Measurements from ENCODE around the gene PILRA. TPM values are rescaled to one million over a fixed set of nuclear protein-coding genes. Genes with fewer than 3 reads are reported as not detected.
A peak's percentile ranks its signal among the peaks of the same experiment; 100 is the strongest.
"Not testable (repeated sequence)": the region's sequence is repeated elsewhere in the genome, so short reads cannot be mapped to it uniquely, and the experiment has no call there.

The PILRA gene
- total RNA-seq, 3 donors from 2014 or later, result 4.3 to 9.9 (median 7.9) TPM

GRCh38 chr7:100444311-100445278 lies 71.3 kb downstream of the PILRA start:
- intact Hi-C loops (cut with DNase I; ENCODE audit: low total_unique reads), result no loop called here
- TF ChIP-seq CTCF (IDR thresholded peaks at IDR 0.05) (no peak), POLR2AphosphoS5 (IDR thresholded peaks at IDR 0.05) (peak; percentile 9 to 42 (median 21))
- Histone ChIP-seq H3K4me3 (no peak overlapping the region), H3K27ac (peak overlapping the region in 1 of 2 donors; percentile 77), H3K9me3 (no peaks in the 10 kb centered on the region), H3K4me1 (no peaks in the 10 kb centered on the region), H3K36me3 (no peaks in the 10 kb centered on the region), H3K27me3 (no peaks in the 10 kb centered on the region)
- DNase-seq (ENCODE audit: low spot score in 2 of 2), result no peak

GRCh38 chr7:100446040-100446439 lies 72.8 kb downstream of the PILRA start:
- peak overlapping the region in 1 of 2 donors; percentile 25 for H3K27ac ChIP-seq
- DNase-seq (ENCODE audit: low spot score in 2 of 2), result no peak
- H3K4me1 ChIP-seq, result no peaks in the 10 kb centered on the region
- no peaks in the 10 kb centered on the region for H3K36me3 ChIP-seq
- H3K27me3 ChIP-seq, result no peaks in the 10 kb centered on the region
- intact Hi-C loops (cut with DNase I; ENCODE audit: low total_unique reads), result no loop called here
- H3K9me3 ChIP-seq, result no peaks in the 10 kb centered on the region
- no peak for TF ChIP-seq POLR2AphosphoS5 (IDR thresholded peaks at IDR 0.05)
- no peak for TF ChIP-seq CTCF (IDR thresholded peaks at IDR 0.05)
- TF ChIP-seq POLR2A (IDR thresholded peaks at IDR 0.05), result no peak
- no peak overlapping the region for H3K4me3 ChIP-seq

DNA sequence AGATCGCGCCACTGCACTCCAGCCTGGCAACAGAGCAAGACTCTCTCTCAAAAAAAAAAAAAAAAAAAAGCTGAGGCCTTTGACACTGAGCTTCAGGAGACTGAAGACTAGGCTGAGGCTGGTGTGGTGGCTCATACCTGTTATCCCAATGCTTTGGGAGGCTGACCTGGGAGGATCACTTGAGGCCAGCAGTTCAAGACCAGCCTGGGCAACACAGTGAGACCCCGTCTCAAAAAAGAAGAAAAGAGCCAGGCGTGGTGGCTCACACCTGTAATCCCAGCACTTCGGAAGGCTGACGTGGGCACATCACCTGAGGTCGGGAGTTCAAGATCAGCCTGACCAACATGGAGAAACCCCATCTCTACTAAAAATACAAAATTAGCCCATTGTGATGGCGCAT lies 74.1 kb downstream of the PILRA start:
- intact Hi-C loops (cut with DNase I; ENCODE audit: low total_unique reads); H3K4me1 ChIP-seq; DNase-seq (ENCODE audit: low spot score in 2 of 2); H3K4me3 ChIP-seq; H3K27me3 ChIP-seq; H3K36me3 ChIP-seq; H3K27ac ChIP-seq; H3K9me3 ChIP-seq: not testable (repeated sequence)

GRCh38 chr7:100449190-100449795 lies 76.0 kb downstream of the PILRA start:
- DNase-seq (ENCODE audit: low spot score in 2 of 2), result no peak
- TF ChIP-seq CTCF (IDR thresholded peaks at IDR 0.05) (no peak), POLR2A (IDR thresholded peaks at IDR 0.05) (no peak), POLR2AphosphoS5 (IDR thresholded peaks at IDR 0.05) (no peak)
- Histone ChIP-seq H3K27me3 (no peaks in the 10 kb centered on the region), H3K36me3 (no peaks in the 10 kb centered on the region), H3K9me3 (no peaks in the 10 kb centered on the region), H3K4me1 (no peaks in the 10 kb centered on the region), H3K4me3 (no peak overlapping the region), H3K27ac (peak overlapping the region in 1 of 2 donors; percentile 14)
- intact Hi-C loops (cut with DNase I; ENCODE audit: low total_unique reads), result no loop called here

Other genes with a start within 250 kb of the PILRA start
- gene MBLAC1, start 246.5 kb upstream of the PILRA start, total RNA-seq, result 1 to 10 TPM; 2.7 to 6.9 (median 4.5) TPM
- gene LAMTOR4, start 224.6 kb upstream of the PILRA start, total RNA-seq, result 100 to 1,000 TPM; 154 to 285 (median 207) TPM
- 10 to 100 TPM in 2 of 3 donors, 1 to 10 TPM in 1; 3.4 to 16.1 (median 12.6) TPM for gene TRAPPC14, start 214.8 kb upstream of the PILRA start, total RNA-seq
- 1 to 10 TPM in 2 of 3 donors, under 1 TPM in 1; 0.98 to 2.5 (median 1.9) TPM for gene GAL3ST4, start 204.9 kb upstream of the PILRA start, total RNA-seq
- 1 to 10 TPM; 1.4 to 3.6 (median 3.4) TPM for gene GPC2, start 196.1 kb upstream of the PILRA start, total RNA-seq
- gene STAG3, start 195.6 kb upstream of the PILRA start, total RNA-seq, result 1 to 10 TPM in 2 of 3 donors, under 1 TPM in 1; 0.80 to 3.3 (median 1.3) TPM
- gene PVRIG, start 153.5 kb upstream of the PILRA start, total RNA-seq, result 1 to 10 TPM in 1 of 3 donors, under 1 TPM in 2; 0.32 to 1.2 (median 0.66) TPM
- not detected for gene SPDYE3, start 65.8 kb upstream of the PILRA start, total RNA-seq
- 10 to 100 TPM; 33.8 to 100.0 (median 75.4) TPM for gene PILRB, start 15.4 kb upstream of the PILRA start, total RNA-seq
- 10 to 100 TPM in 1 of 3 donors, 1 to 10 TPM in 2; 3.9 to 12.6 (median 8.6) TPM for gene ZCWPW1, start 55.2 kb downstream of the PILRA start, total RNA-seq
- gene MEPCE, start 56.3 kb downstream of the PILRA start, total RNA-seq, result 10 to 100 TPM; 26.5 to 41.4 (median 40.6) TPM
- gene PPP1R35, start 63.0 kb downstream of the PILRA start, total RNA-seq, result 10 to 100 TPM; 14.1 to 42.6 (median 32.6) TPM
- gene SPACDR, start 90.8 kb downstream of the PILRA start, total RNA-seq, result not detected
- 10 to 100 TPM; 17.0 to 23.7 (median 19.7) TPM for gene TSC22D4, start 105.7 kb downstream of the PILRA start, total RNA-seq
- under 1 TPM; 0.48 to 0.66 (median 0.59) TPM for gene NYAP1, start 110.4 kb downstream of the PILRA start, total RNA-seq
- gene AGFG2, start 165.7 kb downstream of the PILRA start, total RNA-seq, result 10 to 100 TPM; 12.2 to 24.7 (median 18.7) TPM
- 1 to 10 TPM in 1 of 3 donors, under 1 TPM in 2; 0.96 to 2.2 (median 0.98) TPM for gene SAP25, start 200.4 kb downstream of the PILRA start, total RNA-seq
- 10 to 100 TPM; 49.6 to 89.1 (median 88.1) TPM for gene LRCH4, start 212.6 kb downstream of the PILRA start, total RNA-seq
- under 1 TPM in 2 of 3 donors, not detected in 1; 0.59 to 0.98 TPM for gene FBXO24, start 212.8 kb downstream of the PILRA start, total RNA-seq
- 10 to 100 TPM; 33.1 to 61.8 (median 39.7) TPM for gene PCOLCE, start 228.9 kb downstream of the PILRA start, total RNA-seq
- 10 to 100 TPM in 2 of 3 donors, 1 to 10 TPM in 1; 8.8 to 12.6 (median 11.8) TPM for gene MOSPD3, start 239.1 kb downstream of the PILRA start, total RNA-seq